DOHH2 (cell line): ENCODE results near the gene NAIF1.

Experiments used
- H3F3A ChIP-seq: fragments of 200-600 bp; sonication (generic), shearing (Covaris generic); 2 replicates; pipeline ENCODE4 v1.6.0; 2016; ENCODE audit warnings: antibody characterized with exemption, mild to moderate bottlenecking; ENCODE audit not compliant: control insufficient read depth, insufficient read depth
- H3K27ac ChIP-seq: fragments of 200-600 bp; sonication (generic); 2 replicates; pipeline ENCODE4 v1.5.1; 2014; ENCODE audit warnings: low read depth, mild to moderate bottlenecking, low read length, moderate library complexity
- H3K27me3 ChIP-seq: fragments of 200-600 bp; sonication (generic); 2 replicates; pipeline ENCODE4 v1.6.1; 2014; ENCODE audit warnings: mild to moderate bottlenecking, low read length, mixed read lengths; ENCODE audit not compliant: control insufficient read depth
- H3K36me3 ChIP-seq: fragments of 200-600 bp; sonication (generic); 2 replicates; pipeline ENCODE4 v1.6.1; 2014; ENCODE audit warnings: mild to moderate bottlenecking, low read length, moderate library complexity, mixed read lengths; ENCODE audit not compliant: control insufficient read depth
- H3K4me1 ChIP-seq: fragments of 200-600 bp; sonication (generic); 2 replicates; pipeline ENCODE4 v1.6.1; 2014; ENCODE audit warnings: mild to moderate bottlenecking, low read length, mixed read lengths; ENCODE audit not compliant: control insufficient read depth
- H3K4me2 ChIP-seq: fragments of 200-600 bp; sonication (generic); 2 replicates; pipeline ENCODE4 v1.6.0; 2014; ENCODE audit warnings: mild to moderate bottlenecking, low read length, moderate library complexity
- H3K4me3 ChIP-seq: fragments of 200-600 bp; sonication (generic); 2 replicates; pipeline ENCODE4 v1.5.1; 2014; ENCODE audit warnings: mild to moderate bottlenecking, low read length, mixed read lengths
- H3K79me2 ChIP-seq: fragments of 200-600 bp; sonication (generic); 2 replicates; pipeline ENCODE4 v1.6.1; 2014; ENCODE audit warnings: mild to moderate bottlenecking, low read length, mixed read lengths; ENCODE audit not compliant: control insufficient read depth
- H3K9me2 ChIP-seq: fragments of 200-600 bp; sonication (generic); replicated peaks from 2 replicates; pipeline ENCODE4 v1.6.1; 2014; ENCODE audit warnings: mild to moderate bottlenecking, low read length, mixed read lengths; ENCODE audit not compliant: control insufficient read depth
- H3K9me3 ChIP-seq: fragments of 200-600 bp; sonication (generic); 2 replicates; pipeline ENCODE4 v1.6.1; 2014; ENCODE audit warnings: antibody characterized with exemption, low read length, mixed read lengths; ENCODE audit not compliant: control insufficient read depth, insufficient read depth
- H4K20me1 ChIP-seq: fragments of 200-600 bp; sonication (generic); 2 replicates; pipeline ENCODE4 v1.6.0; 2014; ENCODE audit warnings: low read depth, mild to moderate bottlenecking, antibody characterized with exemption, low read length, moderate library complexity; ENCODE audit not compliant: control insufficient read depth, insufficient read depth
- EZH2phosphoT487 ChIP-seq: fragments of 200-600 bp; sonication (generic); IDR thresholded peaks from 2 replicates; pipeline ENCODE4 v1.6.1; 2017; ENCODE audit warnings: borderline replicate concordance, mild to moderate bottlenecking, antibody characterized with exemption, low read length, moderate library complexity, mixed read lengths
- TF ChIP-seq, protein P1 (sequence below): fragments of 200-600 bp; sonication (generic); IDR thresholded peaks from one replicate; pipeline ENCODE4 v1.5.1; 2014; ENCODE audit warnings: antibody characterized with exemption, mild to moderate bottlenecking, low read depth, low read length; ENCODE audit not compliant: poor library complexity, severe bottlenecking

NAIF1 gene

DNA sequence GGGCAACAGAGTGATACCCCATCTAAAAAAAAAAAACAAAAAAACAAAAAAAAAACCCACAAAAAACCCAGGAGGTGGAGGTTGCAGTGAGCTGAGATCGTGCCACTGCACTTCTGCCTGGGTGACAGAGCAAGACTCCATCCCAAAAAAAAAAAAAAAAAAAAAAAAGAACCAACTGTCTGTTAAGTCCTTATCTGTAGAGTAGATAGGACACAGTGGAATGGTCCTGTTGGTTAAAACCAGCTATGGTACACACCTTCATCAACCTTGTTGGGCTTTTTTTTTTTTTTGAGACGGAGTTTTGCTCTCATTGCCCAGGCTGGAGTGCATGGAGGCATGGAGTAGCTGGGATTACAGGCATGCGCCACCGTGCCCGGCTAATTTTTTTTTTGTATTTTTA, 13.1 kb upstream of the NAIF1 start:
- peaks cover 9% of the 10 kb centered on the region for H3K36me3 ChIP-seq
- no peak overlapping the region for H3K4me3 ChIP-seq
- H3K27ac ChIP-seq: no peak overlapping the region
- no peaks in the 10 kb centered on the region; the same call in 1 of the 2 replicates for H4K20me1 ChIP-seq
- no peaks in the 10 kb centered on the region for H3K9me3 ChIP-seq
- peaks cover 61% of the 10 kb centered on the region for H3K79me2 ChIP-seq
- H3K4me1 ChIP-seq: no peaks in the 10 kb centered on the region
- H3K9me2 ChIP-seq: no peaks in the 10 kb centered on the region
- H3K27me3 ChIP-seq: no peaks in the 10 kb centered on the region
- H3K4me2 ChIP-seq: no peak overlapping the region
- H3F3A ChIP-seq: peaks cover 5% of the 10 kb centered on the region; the same call in 1 of the 2 replicates
- TF ChIP-seq, protein P1, sequence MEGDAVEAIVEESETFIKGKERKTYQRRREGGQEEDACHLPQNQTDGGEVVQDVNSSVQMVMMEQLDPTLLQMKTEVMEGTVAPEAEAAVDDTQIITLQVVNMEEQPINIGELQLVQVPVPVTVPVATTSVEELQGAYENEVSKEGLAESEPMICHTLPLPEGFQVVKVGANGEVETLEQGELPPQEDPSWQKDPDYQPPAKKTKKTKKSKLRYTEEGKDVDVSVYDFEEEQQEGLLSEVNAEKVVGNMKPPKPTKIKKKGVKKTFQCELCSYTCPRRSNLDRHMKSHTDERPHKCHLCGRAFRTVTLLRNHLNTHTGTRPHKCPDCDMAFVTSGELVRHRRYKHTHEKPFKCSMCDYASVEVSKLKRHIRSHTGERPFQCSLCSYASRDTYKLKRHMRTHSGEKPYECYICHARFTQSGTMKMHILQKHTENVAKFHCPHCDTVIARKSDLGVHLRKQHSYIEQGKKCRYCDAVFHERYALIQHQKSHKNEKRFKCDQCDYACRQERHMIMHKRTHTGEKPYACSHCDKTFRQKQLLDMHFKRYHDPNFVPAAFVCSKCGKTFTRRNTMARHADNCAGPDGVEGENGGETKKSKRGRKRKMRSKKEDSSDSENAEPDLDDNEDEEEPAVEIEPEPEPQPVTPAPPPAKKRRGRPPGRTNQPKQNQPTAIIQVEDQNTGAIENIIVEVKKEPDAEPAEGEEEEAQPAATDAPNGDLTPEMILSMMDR: no peak
- no peak for TF ChIP-seq EZH2phosphoT487

DNA sequence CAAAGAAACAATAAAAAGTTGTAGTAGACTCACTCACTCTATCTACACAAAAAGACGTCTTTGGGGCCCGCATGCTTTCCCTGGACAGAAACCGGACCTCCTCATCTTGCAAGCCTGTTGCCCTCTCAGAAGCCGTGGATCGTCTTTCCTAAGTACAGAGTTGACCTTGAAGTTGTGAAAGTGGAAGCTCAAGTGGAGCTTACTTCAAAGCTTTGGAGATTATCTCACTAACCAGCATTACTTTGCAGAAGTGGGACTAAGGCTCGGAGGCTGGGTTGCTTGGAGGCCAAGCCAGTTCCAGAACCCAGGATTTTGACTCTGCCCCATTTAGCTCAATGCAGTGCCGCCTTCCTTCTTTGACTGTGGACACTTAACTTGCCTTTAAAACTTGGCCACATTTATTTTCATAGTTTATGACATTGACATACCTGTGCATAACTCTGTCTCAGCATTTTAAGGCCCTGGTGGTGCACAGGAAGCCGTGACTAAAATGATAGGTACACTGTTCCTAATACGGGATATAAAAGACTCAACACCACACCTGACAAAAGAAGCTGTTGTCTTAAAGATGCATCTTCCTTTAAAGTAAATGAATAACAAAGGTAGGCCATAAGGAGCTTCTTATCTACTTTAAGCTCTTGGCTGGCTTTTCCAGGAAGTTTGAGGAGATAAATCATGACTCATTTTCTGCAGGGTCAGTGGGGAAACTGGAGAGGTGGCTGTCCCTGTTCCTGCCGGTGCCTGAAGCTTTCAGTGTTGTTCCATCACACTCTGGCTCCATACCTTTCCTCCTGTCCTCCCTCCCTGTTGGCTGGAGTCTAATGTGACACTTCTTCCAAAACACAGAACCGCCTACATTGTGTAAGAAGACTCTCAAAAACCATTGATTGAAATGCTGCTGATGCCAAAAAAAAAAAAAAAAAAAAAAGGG, 11.6 kb upstream of the NAIF1 start:
- no peak for TF ChIP-seq EZH2phosphoT487
- TF ChIP-seq, protein P1: no peak
- peaks cover 3% of the 10 kb centered on the region; the same call in 1 of the 2 replicates for H3F3A ChIP-seq
- H3K27ac ChIP-seq: no peak overlapping the region
- H3K36me3 ChIP-seq: peaks cover 4% of the 10 kb centered on the region
- no peaks in the 10 kb centered on the region for H4K20me1 ChIP-seq
- peaks cover 2% of the 10 kb centered on the region for H3K4me1 ChIP-seq
- peaks cover 65% of the 10 kb centered on the region for H3K79me2 ChIP-seq
- H3K9me2 ChIP-seq: no peaks in the 10 kb centered on the region
- no peak overlapping the region for H3K4me2 ChIP-seq
- H3K27me3 ChIP-seq: no peaks in the 10 kb centered on the region
- H3K9me3 ChIP-seq: no peaks in the 10 kb centered on the region
- H3K4me3 ChIP-seq: no peak overlapping the region

DNA sequence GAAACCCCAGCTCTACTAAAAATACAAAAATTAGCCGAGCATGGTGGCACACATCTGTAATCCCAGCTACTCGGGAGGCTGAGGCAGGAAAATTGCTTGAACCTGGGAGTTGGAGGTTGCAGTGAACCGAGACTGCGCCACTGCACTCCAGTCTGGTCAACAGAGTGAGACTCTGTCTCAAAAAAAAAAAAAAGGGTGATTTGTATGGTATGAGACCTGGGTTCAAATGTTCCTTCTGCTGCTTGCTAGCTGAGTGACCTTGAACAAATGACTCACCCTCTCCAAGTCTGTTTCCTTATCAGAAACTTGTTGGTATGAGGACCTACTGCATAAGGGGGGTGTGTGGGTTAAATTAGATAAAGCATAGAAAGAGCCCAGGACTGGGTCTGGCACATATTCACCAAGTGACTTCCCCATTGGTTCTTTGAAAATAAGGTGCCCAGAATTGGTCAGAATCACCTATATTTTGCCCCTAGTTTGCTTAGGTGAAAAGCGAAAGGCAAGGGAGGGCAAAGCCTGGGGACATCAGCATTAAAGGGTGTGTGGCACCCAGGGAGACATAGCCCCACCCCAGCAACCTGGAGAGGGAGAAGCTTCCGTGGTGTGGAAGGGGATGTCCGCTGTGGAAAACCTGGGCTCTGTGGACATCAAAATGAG, 10.9 kb upstream of the NAIF1 start:
- Histone ChIP-seq H4K20me1 (no peaks in the 10 kb centered on the region), H3K4me3 (no peak overlapping the region), H3K9me2 (no peaks in the 10 kb centered on the region), H3K79me2 (peaks cover 71% of the 10 kb centered on the region), H3K27me3 (no peaks in the 10 kb centered on the region), H3K9me3 (no peaks in the 10 kb centered on the region), H3K4me1 (peaks cover 10% of the 10 kb centered on the region), H3K4me2 (no peak overlapping the region), H3K27ac (no peak overlapping the region), H3K36me3 (peaks cover 6% of the 10 kb centered on the region), H3F3A (peaks cover 8% of the 10 kb centered on the region)
- TF ChIP-seq, protein P1: no peak
- no peak for TF ChIP-seq EZH2phosphoT487
